Measurements from ENCODE around the gene POLA1.

- peak; percentile 79 for TF ChIP-seq CTCF (conservative IDR thresholded peaks at IDR 0.05)
- TF ChIP-seq ZFX (IDR thresholded peaks at IDR 0.05), result no peak
Observed at GRCh38 chrX:25020905-25021449, 327.3 kb downstream of the POLA1 start.

Measured in C4-2B (cell line).